ENCODE results near the gene SMIM3.

DNA sequence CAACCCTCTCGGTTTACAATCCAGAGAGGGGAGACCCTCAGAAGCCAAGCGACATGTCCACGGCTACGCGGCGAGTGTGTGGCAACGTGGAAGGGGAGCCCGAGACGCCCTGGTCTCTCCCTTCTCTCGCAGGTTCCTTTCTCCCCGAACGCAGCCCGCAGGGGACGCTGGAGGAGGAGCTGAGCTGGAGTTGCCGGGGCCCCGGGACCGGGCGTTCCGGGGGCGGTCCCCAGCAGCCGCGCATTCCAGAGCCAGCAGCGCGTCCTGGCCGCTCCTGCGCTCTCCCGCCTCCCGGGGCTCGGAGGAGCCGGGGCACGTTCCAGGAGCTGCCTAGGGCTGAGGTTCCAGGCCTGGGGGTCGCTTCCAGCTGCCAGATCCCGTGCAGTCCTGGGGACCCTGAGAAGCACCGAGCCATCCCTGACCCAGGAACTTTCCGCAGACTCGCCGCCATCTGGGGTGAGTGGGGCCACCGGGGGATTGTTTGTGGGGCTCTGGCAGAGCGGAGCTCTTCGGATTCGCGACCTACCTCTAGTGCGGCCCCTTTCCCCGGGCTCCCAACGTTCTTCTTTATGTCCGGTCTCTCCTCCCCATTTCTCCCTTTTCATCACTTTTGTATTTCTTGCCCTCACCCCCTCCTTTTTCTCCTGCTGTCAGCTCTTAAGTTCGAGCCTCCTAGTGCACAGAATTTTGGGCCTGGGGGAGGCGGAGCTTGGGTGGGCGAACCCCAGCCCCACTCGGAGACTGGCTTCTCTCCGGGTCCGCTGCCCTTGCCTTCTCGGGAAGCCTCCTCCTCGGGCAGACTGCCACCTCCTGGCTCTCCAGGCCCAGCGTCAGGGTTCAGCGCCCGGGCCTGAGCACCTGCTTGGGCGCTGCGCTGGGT is at the start of gene SMIM3:
- TF ChIP-seq EP300 (IDR thresholded peaks at IDR 0.05): no peak
- TF ChIP-seq, protein P1, sequence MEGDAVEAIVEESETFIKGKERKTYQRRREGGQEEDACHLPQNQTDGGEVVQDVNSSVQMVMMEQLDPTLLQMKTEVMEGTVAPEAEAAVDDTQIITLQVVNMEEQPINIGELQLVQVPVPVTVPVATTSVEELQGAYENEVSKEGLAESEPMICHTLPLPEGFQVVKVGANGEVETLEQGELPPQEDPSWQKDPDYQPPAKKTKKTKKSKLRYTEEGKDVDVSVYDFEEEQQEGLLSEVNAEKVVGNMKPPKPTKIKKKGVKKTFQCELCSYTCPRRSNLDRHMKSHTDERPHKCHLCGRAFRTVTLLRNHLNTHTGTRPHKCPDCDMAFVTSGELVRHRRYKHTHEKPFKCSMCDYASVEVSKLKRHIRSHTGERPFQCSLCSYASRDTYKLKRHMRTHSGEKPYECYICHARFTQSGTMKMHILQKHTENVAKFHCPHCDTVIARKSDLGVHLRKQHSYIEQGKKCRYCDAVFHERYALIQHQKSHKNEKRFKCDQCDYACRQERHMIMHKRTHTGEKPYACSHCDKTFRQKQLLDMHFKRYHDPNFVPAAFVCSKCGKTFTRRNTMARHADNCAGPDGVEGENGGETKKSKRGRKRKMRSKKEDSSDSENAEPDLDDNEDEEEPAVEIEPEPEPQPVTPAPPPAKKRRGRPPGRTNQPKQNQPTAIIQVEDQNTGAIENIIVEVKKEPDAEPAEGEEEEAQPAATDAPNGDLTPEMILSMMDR (IDR thresholded peaks at IDR 0.05): peak in 2 of 4 experiments; percentile 13 to 23

Data from sigmoid colon (tissue), 4 donors.